ENCODE results near the gene OR1F1. TPM values are rescaled to one million over a fixed set of nuclear protein-coding genes. Genes with fewer than 3 reads are reported as not detected.

OR1F1 gene
- total RNA-seq, 2 donors from 2014 or later, result not detected

DNA sequence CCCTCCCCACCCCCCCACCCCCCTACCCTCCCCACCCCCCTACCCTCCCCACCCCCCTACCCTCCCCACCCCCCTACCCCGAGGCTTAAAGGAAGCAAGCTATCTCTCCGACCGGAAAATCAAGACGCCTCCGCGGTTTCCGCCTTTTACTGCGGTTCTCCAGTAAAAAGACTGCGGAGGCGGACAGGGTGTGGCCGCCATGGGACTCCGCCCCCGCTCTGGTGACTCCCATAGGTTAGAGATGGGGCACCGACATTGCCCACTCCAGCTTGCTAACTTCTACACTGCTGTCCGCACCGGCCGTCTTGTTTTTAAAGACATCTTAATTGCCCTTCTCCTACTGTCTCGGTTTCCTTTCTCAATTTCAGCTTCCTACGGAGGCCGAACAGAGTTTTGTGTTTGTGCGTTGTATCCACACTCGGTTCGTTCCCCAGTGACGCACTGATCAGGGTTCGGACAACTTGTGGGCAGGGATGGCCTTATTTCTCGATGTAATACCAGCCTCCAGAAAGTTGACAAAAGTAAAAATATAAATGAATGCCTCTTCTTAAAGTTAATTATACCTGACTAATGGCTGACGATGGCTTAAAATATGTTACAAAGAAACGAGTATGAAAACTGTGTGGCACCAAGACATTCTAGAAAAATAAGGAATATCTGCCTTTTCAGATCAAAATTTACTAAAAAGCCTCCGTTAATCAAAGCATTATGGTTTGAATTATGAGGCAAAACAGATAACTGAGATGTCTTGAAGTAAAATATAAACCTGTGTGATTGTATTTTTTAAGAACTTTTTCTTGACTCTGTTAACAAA is 48.1 kb downstream of the OR1F1 start:
- TF ChIP-seq CTCF (IDR thresholded peaks at IDR 0.05), result no peak
- peaks cover 20% of the 10 kb centered on the region for H3K36me3 ChIP-seq
- H3K4me1 ChIP-seq, result peaks cover 0 to 13% of the 10 kb centered on the region in 2 donors
- no peak overlapping the region for H3K27ac ChIP-seq
- DNase-seq (ENCODE audit: low spot score), result peak; percentile 63
- no peak overlapping the region for H3K4me3 ChIP-seq
- H3K9me3 ChIP-seq, result peaks cover 0 to 13% of the 10 kb centered on the region in 2 donors
- H3K27me3 ChIP-seq, result no peaks in the 10 kb centered on the region

- no peaks in the 10 kb centered on the region for H3K4me1 ChIP-seq
- H3K4me3 ChIP-seq, result no peak overlapping the region
- no peak for TF ChIP-seq CTCF (IDR thresholded peaks at IDR 0.05)
- no peak for DNase-seq (ENCODE audit: low spot score)
- no peaks in the 10 kb centered on the region for H3K9me3 ChIP-seq
- no peaks in the 10 kb centered on the region for H3K36me3 ChIP-seq
- H3K27ac ChIP-seq, result no peak overlapping the region
- no peaks in the 10 kb centered on the region for H3K27me3 ChIP-seq
Measured at GRCh38 chr16:3241761-3242160, 53.8 kb downstream of the OR1F1 start.

GRCh38 chr16:3242709-3243108 is 54.7 kb downstream of the OR1F1 start:
- no peaks in the 10 kb centered on the region for H3K36me3 ChIP-seq
- no peak for DNase-seq (ENCODE audit: low spot score)
- no peak for TF ChIP-seq CTCF (IDR thresholded peaks at IDR 0.05)
- H3K4me1 ChIP-seq, result no peaks in the 10 kb centered on the region
- H3K27me3 ChIP-seq, result no peaks in the 10 kb centered on the region
- no peak overlapping the region for H3K4me3 ChIP-seq
- H3K27ac ChIP-seq, result no peak overlapping the region
- H3K9me3 ChIP-seq, result no peaks in the 10 kb centered on the region

DNA sequence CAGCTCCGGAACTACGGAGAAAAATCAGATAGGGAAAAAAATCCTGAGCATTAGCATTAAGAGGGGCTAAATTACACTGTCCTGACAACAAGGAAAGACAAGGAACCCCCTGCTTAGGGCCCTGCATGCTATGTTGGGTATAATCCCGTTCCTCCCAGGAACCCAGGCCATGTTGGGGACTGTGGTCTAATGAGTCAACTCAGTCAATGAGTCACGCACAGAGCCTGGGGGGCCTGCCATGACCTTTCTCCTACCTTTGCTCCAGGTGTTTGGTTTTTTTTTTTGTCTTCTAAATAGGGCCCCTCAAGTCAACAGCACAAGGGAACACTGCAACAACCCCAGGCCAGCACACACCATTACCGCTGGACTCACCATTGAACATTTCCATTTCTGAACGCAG is 55.9 kb downstream of the OR1F1 start:
- H3K9me3 ChIP-seq, result no peaks in the 10 kb centered on the region
- no peak for DNase-seq (ENCODE audit: low spot score)
- no peak for TF ChIP-seq CTCF (IDR thresholded peaks at IDR 0.05)
- H3K27ac ChIP-seq, result no peak overlapping the region
- H3K4me1 ChIP-seq, result no peaks in the 10 kb centered on the region
- no peaks in the 10 kb centered on the region for H3K36me3 ChIP-seq
- no peaks in the 10 kb centered on the region for H3K27me3 ChIP-seq
- H3K4me3 ChIP-seq, result no peak overlapping the region

- no peak overlapping the region for H3K27ac ChIP-seq
- H3K4me1 ChIP-seq, result no peaks in the 10 kb centered on the region
- no peak overlapping the region for H3K4me3 ChIP-seq
- no peak for DNase-seq (ENCODE audit: low spot score)
- no peak for TF ChIP-seq CTCF (IDR thresholded peaks at IDR 0.05)
- H3K27me3 ChIP-seq, result no peaks in the 10 kb centered on the region
- no peaks in the 10 kb centered on the region for H3K9me3 ChIP-seq
- H3K36me3 ChIP-seq, result no peaks in the 10 kb centered on the region
Measured at GRCh38 chr16:3246002-3246401, 58.0 kb downstream of the OR1F1 start.

- no peak overlapping the region for H3K4me3 ChIP-seq
- H3K9me3 ChIP-seq, result no peaks in the 10 kb centered on the region
- DNase-seq (ENCODE audit: low spot score), result no peak
- H3K27me3 ChIP-seq, result no peaks in the 10 kb centered on the region
- TF ChIP-seq CTCF (IDR thresholded peaks at IDR 0.05), result no peak
- no peak overlapping the region for H3K27ac ChIP-seq
- H3K4me1 ChIP-seq, result no peaks in the 10 kb centered on the region
- H3K36me3 ChIP-seq, result no peaks in the 10 kb centered on the region
Measured at GRCh38 chr16:3246876-3247275, 58.9 kb downstream of the OR1F1 start.

Measured in right atrium auricular region (tissue), 2 donors.